Inferior parietal cortex (tissue), 1 donor: ENCODE data around the gene DYNC2H1.
A peak's percentile ranks its signal among the peaks of the same experiment; 100 is the strongest.

Experiments used
- DNase-seq: peaks from one replicate; pipeline ENCODE4 v3.0.0-alpha.2; 2016; ENCODE audit errors: extremely low spot score

DYNC2H1 gene

GRCh38 chr11:103281301-103281700 lies 172.1 kb downstream of the DYNC2H1 start:
- DNase-seq, result no peak

GRCh38 chr11:103284260-103284659 lies 175.0 kb downstream of the DYNC2H1 start:
- no peak for DNase-seq

GRCh38 chr11:103294516-103294915 lies 185.3 kb downstream of the DYNC2H1 start:
- no peak for DNase-seq

GRCh38 chr11:103295704-103296103 lies 186.5 kb downstream of the DYNC2H1 start:
- DNase-seq, result no peak

GRCh38 chr11:103297900-103298299 lies 188.7 kb downstream of the DYNC2H1 start:
- no peak for DNase-seq

- DNase-seq, result no peak
These were observed 206.0 kb downstream of the DYNC2H1 start for GRCh38 chr11:103315248-103315647.

GRCh38 chr11:103317118-103317517 lies 207.9 kb downstream of the DYNC2H1 start:
- DNase-seq, result no peak

- no peak for DNase-seq
These were observed 213.6 kb downstream of the DYNC2H1 start for GRCh38 chr11:103322821-103323220.

- DNase-seq, result no peak
These were observed 216.5 kb downstream of the DYNC2H1 start for GRCh38 chr11:103325686-103326069.

- peak; percentile 66 for DNase-seq
These were observed 217.0 kb downstream of the DYNC2H1 start for GRCh38 chr11:103326070-103326794.

- no peak for DNase-seq
These were observed 218.5 kb downstream of the DYNC2H1 start for GRCh38 chr11:103327721-103328120.

GRCh38 chr11:103332409-103332808 lies 223.2 kb downstream of the DYNC2H1 start:
- no peak for DNase-seq

- no peak for DNase-seq
These were observed 229.6 kb downstream of the DYNC2H1 start for GRCh38 chr11:103338621-103339484.

GRCh38 chr11:103339485-103339857 lies 230.2 kb downstream of the DYNC2H1 start:
- DNase-seq, result no peak

GRCh38 chr11:103340956-103341355 lies 231.7 kb downstream of the DYNC2H1 start:
- no peak for DNase-seq

- DNase-seq, result no peak
These were observed 235.7 kb downstream of the DYNC2H1 start for GRCh38 chr11:103344886-103345285.

- no peak for DNase-seq
These were observed 240.4 kb downstream of the DYNC2H1 start for GRCh38 chr11:103349595-103349994.

- no peak for DNase-seq
These were observed 245.4 kb downstream of the DYNC2H1 start for GRCh38 chr11:103354656-103355055.

GRCh38 chr11:103358251-103358650 lies 249.0 kb downstream of the DYNC2H1 start:
- no peak for DNase-seq

- no peak for DNase-seq
These were observed 250.0 kb downstream of the DYNC2H1 start for GRCh38 chr11:103359216-103359615.

GRCh38 chr11:103364687-103365086 lies 255.5 kb downstream of the DYNC2H1 start:
- no peak for DNase-seq

- no peak for DNase-seq
These were observed 258.4 kb downstream of the DYNC2H1 start for GRCh38 chr11:103367650-103368049.

GRCh38 chr11:103368145-103368544 lies 258.9 kb downstream of the DYNC2H1 start:
- no peak for DNase-seq
